SK-N-SH treated with all-trans-retinoic acid at 6 μM for 48 hours (cell line): Measurements from ENCODE around the gene PDE9A.

Source experiments
- ARNTL ChIP-seq: fragments of 450-650 bp; formaldehyde crosslinking; IDR thresholded peaks from 2 replicates; pipeline ENCODE4 v1.5.0; 2020; ENCODE audit warnings: low read depth, mild to moderate bottlenecking, moderate library complexity, borderline replicate concordance
- RARB ChIP-seq: fragments of 250-450 bp; sonication (Bioruptor Pico); IDR thresholded peaks from 2 replicates; pipeline ENCODE4 v1.8.0; 2021; ENCODE audit warnings: mild to moderate bottlenecking, moderate library complexity
- TOX ChIP-seq: fragments of 250-450 bp; sonication (Bioruptor Pico); IDR thresholded peaks from 2 replicates; pipeline ENCODE4 v1.8.0; 2021; ENCODE audit warnings: mild to moderate bottlenecking, moderate library complexity, borderline replicate concordance
- ZFP30 ChIP-seq: fragments of 450-650 bp; formaldehyde crosslinking; IDR thresholded peaks from 2 replicates; pipeline ENCODE4 v1.5.0; 2022; ENCODE audit warnings: mild to moderate bottlenecking, moderate library complexity
- TF ChIP-seq, protein P1 (sequence below): fragments of 250-450 bp; sonication (Bioruptor Pico); IDR thresholded peaks from 2 replicates; pipeline ENCODE4 v1.5.1; 2021; ENCODE audit warnings: mild to moderate bottlenecking, moderate library complexity
- TF ChIP-seq, protein P2 (sequence below): fragments of 250-450 bp; sonication (Bioruptor Pico); IDR thresholded peaks from 2 replicates; pipeline ENCODE4 v1.5.1; 2020; ENCODE audit warnings: low read depth, mild to moderate bottlenecking, moderate library complexity

GRCh38 chr21:42818328-42818749 is 164.9 kb downstream of the PDE9A start:
- TF ChIP-seq ARNTL (CRISPR knock-in tag) = no peak
- no peak for TF ChIP-seq TOX (CRISPR knock-in tag)
- no peak for TF ChIP-seq RARB (CRISPR knock-in tag)
- TF ChIP-seq, protein P1, sequence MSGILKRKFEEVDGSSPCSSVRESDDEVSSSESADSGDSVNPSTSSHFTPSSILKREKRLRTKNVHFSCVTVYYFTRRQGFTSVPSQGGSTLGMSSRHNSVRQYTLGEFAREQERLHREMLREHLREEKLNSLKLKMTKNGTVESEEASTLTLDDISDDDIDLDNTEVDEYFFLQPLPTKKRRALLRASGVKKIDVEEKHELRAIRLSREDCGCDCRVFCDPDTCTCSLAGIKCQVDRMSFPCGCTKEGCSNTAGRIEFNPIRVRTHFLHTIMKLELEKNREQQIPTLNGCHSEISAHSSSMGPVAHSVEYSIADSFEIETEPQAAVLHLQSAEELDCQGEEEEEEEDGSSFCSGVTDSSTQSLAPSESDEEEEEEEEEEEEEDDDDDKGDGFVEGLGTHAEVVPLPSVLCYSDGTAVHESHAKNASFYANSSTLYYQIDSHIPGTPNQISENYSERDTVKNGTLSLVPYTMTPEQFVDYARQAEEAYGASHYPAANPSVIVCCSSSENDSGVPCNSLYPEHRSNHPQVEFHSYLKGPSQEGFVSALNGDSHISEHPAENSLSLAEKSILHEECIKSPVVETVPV (CRISPR knock-in tag) = no peak
- TF ChIP-seq, protein P2, sequence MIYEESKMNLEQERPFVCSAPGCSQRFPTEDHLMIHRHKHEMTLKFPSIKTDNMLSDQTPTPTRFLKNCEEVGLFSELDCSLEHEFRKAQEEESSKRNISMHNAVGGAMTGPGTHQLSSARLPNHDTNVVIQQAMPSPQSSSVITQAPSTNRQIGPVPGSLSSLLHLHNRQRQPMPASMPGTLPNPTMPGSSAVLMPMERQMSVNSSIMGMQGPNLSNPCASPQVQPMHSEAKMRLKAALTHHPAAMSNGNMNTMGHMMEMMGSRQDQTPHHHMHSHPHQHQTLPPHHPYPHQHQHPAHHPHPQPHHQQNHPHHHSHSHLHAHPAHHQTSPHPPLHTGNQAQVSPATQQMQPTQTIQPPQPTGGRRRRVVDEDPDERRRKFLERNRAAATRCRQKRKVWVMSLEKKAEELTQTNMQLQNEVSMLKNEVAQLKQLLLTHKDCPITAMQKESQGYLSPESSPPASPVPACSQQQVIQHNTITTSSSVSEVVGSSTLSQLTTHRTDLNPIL (CRISPR knock-in tag) = no peak
- no peak for TF ChIP-seq ZFP30 (CRISPR knock-in tag)
